ENCODE data around the gene KIF3C. TPM values are rescaled to one million over a fixed set of nuclear protein-coding genes. Genes with fewer than 3 reads are reported as not detected.

Gene KIF3C
- total and polyA plus RNA-seq, 2 donors (not counting 1 experiment from before 2014, with no cell fraction given), result 9.7 to 13.0 TPM

- Histone ChIP-seq H3K27ac (ENCODE audit: insufficient read depth, low read length) (no peak overlapping the region), H3K27me3 (ENCODE audit: control insufficient read depth, insufficient read depth, low read length) (no peaks in the 10 kb centered on the region), H3K36me3 (ENCODE audit: control insufficient read depth, insufficient read depth, low read length) (no peaks in the 10 kb centered on the region), H2AFZ (ENCODE audit: low read length) (no peak overlapping the region), H4K20me1 (ENCODE audit: control insufficient read depth, extremely low read depth, insufficient read depth, low read length) (no peaks in the 10 kb centered on the region), H3K4me3 (replicated peaks in 1 of 4; ENCODE audit: control extremely low read depth in 1 of 4, insufficient read depth in 1 of 4, low read depth in 3 of 4, low read length in 4 of 4) (no peak overlapping the region), H3K79me2 (ENCODE audit: control insufficient read depth, insufficient read depth, low read length) (no peaks in the 10 kb centered on the region), H3K4me1 (ENCODE audit: control insufficient read depth, extremely low read depth, insufficient read depth, low read length) (peaks cover 3% of the 10 kb centered on the region), H3K9me3 (ENCODE audit: control insufficient read depth, insufficient read depth, low read depth, low read length) (no peaks in the 10 kb centered on the region), H3K4me2 (ENCODE audit: extremely low read depth, insufficient read depth, low read length) (no peak overlapping the region), H3K9ac (ENCODE audit: insufficient read depth, low read length) (no peak overlapping the region)
- no peak for DNase-seq (ENCODE audit: low read depth in 2 of 2)
- TF ChIP-seq CTCF (conservative IDR thresholded peaks at IDR 0.05 in 1 of 2, IDR thresholded peaks at IDR 0.05 in 1 of 2; ENCODE audit: low read depth in 1 of 2, low read length in 2 of 2), result no peak
- TF ChIP-seq EZH2 (IDR thresholded peaks at IDR 0.05; ENCODE audit: low read length, missing control alignments), result no peak
Observed at GRCh38 chr2:25991965-25992364, 9.7 kb upstream of the KIF3C start.

GRCh38 chr2:25989154-25989553 lies 6.9 kb upstream of the KIF3C start:
- H2AFZ ChIP-seq (ENCODE audit: low read length), result no peak overlapping the region
- H3K27me3 ChIP-seq (ENCODE audit: control insufficient read depth, insufficient read depth, low read length), result no peaks in the 10 kb centered on the region
- H3K4me3 ChIP-seq (replicated peaks in 1 of 4; ENCODE audit: control extremely low read depth in 1 of 4, insufficient read depth in 1 of 4, low read depth in 3 of 4, low read length in 4 of 4), result no peak overlapping the region
- no peak for DNase-seq (ENCODE audit: low read depth in 2 of 2)
- H3K4me1 ChIP-seq (ENCODE audit: control insufficient read depth, extremely low read depth, insufficient read depth, low read length), result peaks cover 3% of the 10 kb centered on the region
- no peaks in the 10 kb centered on the region for H3K79me2 ChIP-seq (ENCODE audit: control insufficient read depth, insufficient read depth, low read length)
- H3K9me3 ChIP-seq (ENCODE audit: control insufficient read depth, insufficient read depth, low read depth, low read length), result no peaks in the 10 kb centered on the region
- no peak overlapping the region for H3K9ac ChIP-seq (ENCODE audit: insufficient read depth, low read length)
- H3K4me2 ChIP-seq (ENCODE audit: extremely low read depth, insufficient read depth, low read length), result no peak overlapping the region
- H3K27ac ChIP-seq (ENCODE audit: insufficient read depth, low read length), result no peak overlapping the region
- TF ChIP-seq CTCF (conservative IDR thresholded peaks at IDR 0.05 in 1 of 2, IDR thresholded peaks at IDR 0.05 in 1 of 2; ENCODE audit: low read depth in 1 of 2, low read length in 2 of 2) (no peak), EZH2 (IDR thresholded peaks at IDR 0.05; ENCODE audit: low read length, missing control alignments) (no peak)
- H4K20me1 ChIP-seq (ENCODE audit: control insufficient read depth, extremely low read depth, insufficient read depth, low read length), result no peaks in the 10 kb centered on the region
- no peaks in the 10 kb centered on the region for H3K36me3 ChIP-seq (ENCODE audit: control insufficient read depth, insufficient read depth, low read length)

- DNase-seq (ENCODE audit: low read depth in 2 of 2), result no peak
- Histone ChIP-seq H3K9ac (ENCODE audit: insufficient read depth, low read length) (no peak overlapping the region), H3K4me3 (replicated peaks in 1 of 4; ENCODE audit: control extremely low read depth in 1 of 4, insufficient read depth in 1 of 4, low read depth in 3 of 4, low read length in 4 of 4) (no peak overlapping the region), H3K27me3 (ENCODE audit: control insufficient read depth, insufficient read depth, low read length) (no peaks in the 10 kb centered on the region), H3K36me3 (ENCODE audit: control insufficient read depth, insufficient read depth, low read length) (no peaks in the 10 kb centered on the region), H3K27ac (ENCODE audit: insufficient read depth, low read length) (no peak overlapping the region), H3K79me2 (ENCODE audit: control insufficient read depth, insufficient read depth, low read length) (no peaks in the 10 kb centered on the region), H4K20me1 (ENCODE audit: control insufficient read depth, extremely low read depth, insufficient read depth, low read length) (no peaks in the 10 kb centered on the region), H3K9me3 (ENCODE audit: control insufficient read depth, insufficient read depth, low read depth, low read length) (no peaks in the 10 kb centered on the region), H3K4me2 (ENCODE audit: extremely low read depth, insufficient read depth, low read length) (no peak overlapping the region), H2AFZ (ENCODE audit: low read length) (no peak overlapping the region), H3K4me1 (ENCODE audit: control insufficient read depth, extremely low read depth, insufficient read depth, low read length) (peaks cover 3% of the 10 kb centered on the region)
- no peak for TF ChIP-seq EZH2 (IDR thresholded peaks at IDR 0.05; ENCODE audit: low read length, missing control alignments)
- no peak for TF ChIP-seq CTCF (conservative IDR thresholded peaks at IDR 0.05 in 1 of 2, IDR thresholded peaks at IDR 0.05 in 1 of 2; ENCODE audit: low read depth in 1 of 2, low read length in 2 of 2)
Observed at GRCh38 chr2:25988134-25988533, 5.8 kb upstream of the KIF3C start.

Data from fibroblast of lung (primary cell).